LNCAP (cell line): Measurements from ENCODE around the gene MRPL18.

Source experiments
- TF ChIP-seq, protein P1 (sequence below): fragments of 450-650 bp; IDR thresholded peaks from 2 replicates; pipeline ENCODE4 v1.5.1; 2017; ENCODE audit warnings: mild to moderate bottlenecking

MRPL18 gene

DNA sequence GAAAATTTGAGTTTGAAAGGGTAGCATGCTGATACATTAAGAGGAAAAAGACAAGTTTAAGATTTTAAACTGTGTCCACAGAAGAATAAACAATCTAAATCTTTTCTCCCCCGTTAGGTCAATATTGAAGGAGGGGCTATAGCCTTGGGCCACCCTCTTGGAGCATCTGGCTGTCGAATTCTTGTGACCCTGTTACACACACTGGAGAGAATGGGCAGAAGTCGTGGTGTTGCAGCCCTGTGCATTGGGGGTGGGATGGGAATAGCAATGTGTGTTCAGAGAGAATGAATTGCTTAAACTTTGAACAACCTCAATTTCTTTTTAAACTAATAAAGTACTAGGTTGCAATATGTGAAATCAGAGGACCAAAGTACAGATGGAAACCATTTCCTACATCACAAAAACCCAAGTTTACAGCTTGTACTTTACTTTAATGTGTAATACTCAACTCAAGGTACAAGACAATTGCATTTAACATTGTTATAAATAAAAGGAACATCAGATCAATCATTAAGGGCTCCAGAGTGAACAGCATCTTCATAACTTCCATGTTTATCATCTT, 11.6 kb upstream of the MRPL18 start:
- TF ChIP-seq, protein P1, sequence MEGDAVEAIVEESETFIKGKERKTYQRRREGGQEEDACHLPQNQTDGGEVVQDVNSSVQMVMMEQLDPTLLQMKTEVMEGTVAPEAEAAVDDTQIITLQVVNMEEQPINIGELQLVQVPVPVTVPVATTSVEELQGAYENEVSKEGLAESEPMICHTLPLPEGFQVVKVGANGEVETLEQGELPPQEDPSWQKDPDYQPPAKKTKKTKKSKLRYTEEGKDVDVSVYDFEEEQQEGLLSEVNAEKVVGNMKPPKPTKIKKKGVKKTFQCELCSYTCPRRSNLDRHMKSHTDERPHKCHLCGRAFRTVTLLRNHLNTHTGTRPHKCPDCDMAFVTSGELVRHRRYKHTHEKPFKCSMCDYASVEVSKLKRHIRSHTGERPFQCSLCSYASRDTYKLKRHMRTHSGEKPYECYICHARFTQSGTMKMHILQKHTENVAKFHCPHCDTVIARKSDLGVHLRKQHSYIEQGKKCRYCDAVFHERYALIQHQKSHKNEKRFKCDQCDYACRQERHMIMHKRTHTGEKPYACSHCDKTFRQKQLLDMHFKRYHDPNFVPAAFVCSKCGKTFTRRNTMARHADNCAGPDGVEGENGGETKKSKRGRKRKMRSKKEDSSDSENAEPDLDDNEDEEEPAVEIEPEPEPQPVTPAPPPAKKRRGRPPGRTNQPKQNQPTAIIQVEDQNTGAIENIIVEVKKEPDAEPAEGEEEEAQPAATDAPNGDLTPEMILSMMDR: no peak

DNA sequence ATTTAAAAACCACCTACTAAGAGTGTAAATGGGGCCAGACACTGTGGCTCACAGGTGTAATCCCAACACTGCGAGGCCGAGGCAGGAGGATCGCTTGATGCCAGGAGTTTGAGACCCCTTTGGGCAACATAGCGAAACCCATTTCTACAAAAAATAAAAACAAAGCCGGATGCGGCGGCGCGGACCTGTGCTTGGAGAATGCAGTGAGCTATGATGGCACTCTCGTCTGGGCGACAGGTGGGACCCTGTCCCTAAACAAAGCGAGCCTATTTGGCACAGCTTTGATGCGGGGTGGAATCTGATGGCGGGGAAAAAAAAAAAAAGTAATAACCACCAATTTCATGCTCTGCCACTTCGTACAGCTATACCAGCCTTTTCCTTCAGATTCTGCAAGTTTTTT, 2.0 kb upstream of the MRPL18 start:
- TF ChIP-seq, protein P1: no peak

DNA sequence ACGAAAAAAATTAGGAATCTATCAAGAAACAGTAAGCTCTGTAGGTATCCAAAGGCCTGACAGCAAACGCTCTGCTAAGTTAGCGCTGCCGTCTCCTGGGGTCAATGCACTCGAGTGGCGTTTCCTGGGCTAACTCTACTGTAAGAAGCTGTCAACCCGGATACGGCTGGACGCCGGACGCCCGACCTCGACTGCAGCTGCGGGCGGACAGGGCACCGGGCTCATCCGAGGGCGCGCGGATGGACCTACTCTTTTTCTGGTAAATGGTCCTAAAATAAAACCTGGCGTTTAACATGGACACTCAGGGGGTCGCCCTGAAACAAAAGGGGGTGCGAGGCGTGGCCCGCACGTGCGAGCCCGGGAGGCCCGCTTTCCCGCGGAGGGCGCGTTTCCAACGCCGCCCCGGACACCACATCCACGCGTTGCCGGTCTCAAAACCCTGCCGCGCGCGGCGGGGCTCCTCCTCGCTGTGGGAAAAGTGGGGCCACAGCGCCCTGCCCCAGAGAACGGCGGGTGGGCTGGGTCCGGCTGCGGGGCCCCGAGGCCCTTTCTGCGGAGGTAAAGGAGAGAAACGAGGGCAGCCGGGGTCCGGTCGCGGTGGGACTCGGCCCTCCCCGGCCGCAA, 1.4 kb upstream of the MRPL18 start:
- TF ChIP-seq, protein P1: no peak

DNA sequence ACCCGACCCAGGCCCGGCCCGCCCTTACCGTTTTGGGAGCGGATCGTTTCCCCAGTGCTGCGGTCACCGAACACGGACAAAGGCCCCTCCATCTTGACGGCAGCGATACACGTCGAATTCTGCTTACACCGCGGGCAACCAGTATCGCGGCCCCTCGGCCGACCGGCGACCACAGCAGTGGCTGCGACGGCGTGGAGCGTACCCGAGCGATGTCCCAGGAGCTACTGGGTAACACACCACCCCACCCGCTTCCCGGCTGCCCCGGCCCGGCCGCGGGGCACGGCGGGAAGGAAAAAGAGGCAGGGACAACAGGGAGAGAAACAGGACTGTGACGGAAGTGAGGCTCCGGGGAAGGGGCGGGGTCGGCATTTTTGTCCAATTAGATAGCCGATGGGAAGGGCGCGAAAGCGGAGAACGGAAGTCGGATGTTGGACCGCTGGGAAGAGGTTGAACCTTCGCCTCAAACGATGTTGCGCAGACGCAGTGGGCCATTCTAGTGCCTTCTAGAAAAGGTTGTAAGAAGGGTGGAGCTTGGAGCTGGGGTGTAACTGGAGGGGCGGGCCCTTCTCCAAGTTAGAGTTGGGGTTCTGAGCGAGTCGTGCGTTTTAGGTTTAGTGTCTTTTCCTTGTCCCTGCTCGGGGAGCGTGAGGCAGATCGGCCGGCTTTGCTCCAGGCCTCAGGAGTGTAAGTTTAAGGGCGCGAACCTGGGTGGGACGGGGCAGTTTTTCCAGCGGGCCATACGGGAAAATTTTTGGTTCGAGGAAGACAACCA, 704 bp upstream of the MRPL18 start, which contains the start of gene TCP1:
TSS of gene TCP1 (minus strand) at position 226 of the 772 bp plus-strand sequence. CDS start at position 92, 134 bp downstream.
- TF ChIP-seq, protein P1: no peak

DNA sequence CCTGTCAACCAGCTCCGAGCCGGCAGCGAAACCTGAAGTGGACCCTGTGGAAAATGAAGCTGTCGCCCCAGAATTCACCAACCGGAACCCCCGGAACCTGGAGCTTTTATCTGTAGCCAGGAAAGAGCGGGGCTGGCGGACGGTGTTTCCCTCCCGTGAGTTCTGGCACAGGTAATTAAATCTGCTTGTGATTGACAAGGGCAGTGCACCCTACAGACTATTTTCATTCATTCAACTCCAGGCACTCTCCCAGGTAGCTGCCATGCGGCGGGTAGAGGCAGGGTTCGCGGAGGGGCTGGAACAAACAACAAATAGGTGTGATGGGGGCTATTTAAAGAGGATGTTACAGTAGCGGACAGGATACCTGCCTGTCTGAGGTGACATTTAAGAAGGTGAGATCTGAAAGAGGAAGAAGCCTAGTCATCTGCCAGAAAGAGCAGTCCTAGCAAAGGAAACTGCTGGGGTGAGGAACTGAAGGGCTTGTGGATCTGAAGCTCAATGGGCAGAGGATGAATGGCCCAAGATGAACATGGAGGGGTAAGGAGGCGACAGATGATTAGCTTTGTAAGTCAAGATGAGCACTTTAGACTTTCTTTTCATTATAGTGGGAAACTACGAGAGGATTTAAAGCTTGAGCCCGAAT, 810 bp downstream of the MRPL18 start:
- TF ChIP-seq, protein P1: no peak

DNA sequence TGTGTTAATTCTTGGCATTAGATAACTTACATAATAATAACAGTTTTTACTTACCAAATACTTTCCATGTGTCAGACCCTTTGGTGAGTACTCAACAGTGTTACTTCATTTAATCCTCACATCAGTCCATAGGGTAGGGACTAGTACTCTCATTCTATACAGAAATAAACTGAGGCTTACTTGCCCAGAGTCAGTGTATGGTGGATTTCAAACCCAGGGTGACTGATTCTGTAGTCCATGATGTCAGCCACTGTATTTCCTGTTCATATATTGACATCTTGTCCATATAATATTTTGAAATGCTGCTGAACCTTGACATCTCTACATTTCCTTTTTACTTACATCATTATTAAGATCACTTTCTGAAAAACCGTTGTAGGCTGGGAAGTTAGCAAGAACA, 7.3 kb downstream of the MRPL18 start:
- TF ChIP-seq, protein P1: no peak

DNA sequence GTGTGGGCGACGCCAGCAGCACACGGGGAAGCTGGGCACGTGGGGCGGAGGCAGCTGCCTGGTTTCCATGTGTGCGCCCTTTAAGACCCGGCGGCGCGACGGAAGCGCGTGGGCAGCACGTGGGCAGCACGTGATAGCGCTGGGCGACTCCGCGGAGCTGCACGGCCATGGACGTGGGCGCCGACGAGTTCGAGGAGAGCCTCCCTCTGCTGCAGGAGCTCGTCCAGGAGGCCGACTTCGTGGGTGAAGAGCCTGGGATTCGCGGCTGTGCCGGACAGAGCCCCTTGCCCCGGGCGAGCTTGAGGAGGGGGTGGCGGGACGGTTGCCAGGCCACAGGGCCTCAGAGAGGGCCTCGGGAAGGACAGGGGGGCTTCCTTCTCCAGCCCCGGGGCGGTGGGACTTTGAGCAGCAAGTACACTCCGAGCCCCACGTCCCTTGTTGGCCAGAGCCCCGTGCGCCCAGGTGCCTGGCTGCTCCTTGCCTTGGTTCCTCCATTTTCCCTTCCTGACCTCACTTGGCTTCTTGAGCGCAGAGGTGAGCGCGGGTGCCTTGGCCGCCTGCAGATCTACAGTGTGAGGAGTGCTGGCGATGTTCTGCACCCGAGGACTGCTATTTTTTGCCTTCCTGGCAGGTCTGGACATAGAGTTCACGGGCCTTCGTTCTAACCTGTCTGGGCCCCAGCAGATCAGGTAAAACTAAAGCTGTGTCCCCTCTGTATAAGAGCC, 10.0 kb downstream of the MRPL18 start, which contains the start of gene PNLDC1:
TSS of gene PNLDC1 (plus strand) at position 136 of the 725 bp plus-strand sequence. CDS start at position 168, 32 bp downstream.
- TF ChIP-seq, protein P1: no peak
